GM21447 (cell line): Measurements from ENCODE around the gene ZYG11A.

Experiments
- ATAC-seq: cut with Tn5 transposase; IDR thresholded peaks from one replicate; pipeline ENCODE4 v1.9.1; 2021; ENCODE audit not compliant: unreplicated experiment

The ZYG11A gene

GRCh38 chr1:52917156-52917555, 74.6 kb downstream of the ZYG11A start:
- no peak for ATAC-seq

GRCh38 chr1:52917581-52917980, 75.0 kb downstream of the ZYG11A start:
- no peak for ATAC-seq

DNA sequence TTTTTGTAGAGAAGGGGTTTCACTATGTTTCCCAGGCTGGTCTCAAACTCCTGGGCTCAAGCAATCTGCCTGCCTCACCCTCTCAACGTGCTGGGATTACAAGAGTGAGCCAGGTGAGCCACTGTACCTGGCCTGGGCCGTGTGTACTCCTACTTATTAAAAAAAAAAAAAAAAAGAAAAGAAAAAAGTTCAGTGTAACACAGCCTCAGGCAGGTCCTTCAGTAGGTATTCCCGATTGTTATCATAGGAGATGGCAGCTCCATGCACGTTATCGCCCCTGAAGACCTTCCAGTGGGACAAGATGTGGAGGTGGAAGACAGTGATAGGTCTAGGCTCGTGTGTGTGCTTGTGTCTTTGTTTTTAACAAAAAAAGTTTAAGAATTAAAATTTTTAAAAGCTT, 75.6 kb downstream of the ZYG11A start:
- ATAC-seq = no peak

- no peak for ATAC-seq
Measured at GRCh38 chr1:52919051-52919722, 76.6 kb downstream of the ZYG11A start.

- ATAC-seq = no peak
Measured at GRCh38 chr1:52919723-52920483, 77.3 kb downstream of the ZYG11A start.

DNA sequence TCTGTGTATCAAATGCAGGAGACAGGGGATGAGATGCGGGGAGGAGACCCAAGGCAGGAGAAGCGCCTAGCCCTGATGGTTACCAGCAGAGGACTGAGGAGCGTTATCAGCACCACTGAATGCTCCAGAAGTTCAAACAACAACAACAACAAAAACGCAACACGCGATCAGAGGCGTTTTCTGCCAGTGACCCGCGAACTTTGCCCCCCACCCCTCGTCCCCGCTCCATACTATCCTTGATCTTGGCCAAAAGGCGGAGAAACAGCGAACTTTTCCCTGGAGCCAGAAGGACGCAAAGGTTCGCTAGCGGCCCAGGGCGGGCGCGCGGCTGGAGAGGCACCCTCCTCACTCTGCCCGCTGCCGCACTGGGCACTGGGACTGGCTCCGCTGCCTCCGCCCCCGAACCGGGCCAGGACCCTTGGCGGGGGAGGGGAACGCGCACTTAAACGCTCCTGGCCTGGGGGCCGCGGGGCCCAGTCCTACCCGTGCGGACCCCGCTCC, 78.3 kb downstream of the ZYG11A start:
- ATAC-seq = no peak

- ATAC-seq = no peak
Measured at GRCh38 chr1:52925571-52926005, 83.0 kb downstream of the ZYG11A start.

DNA sequence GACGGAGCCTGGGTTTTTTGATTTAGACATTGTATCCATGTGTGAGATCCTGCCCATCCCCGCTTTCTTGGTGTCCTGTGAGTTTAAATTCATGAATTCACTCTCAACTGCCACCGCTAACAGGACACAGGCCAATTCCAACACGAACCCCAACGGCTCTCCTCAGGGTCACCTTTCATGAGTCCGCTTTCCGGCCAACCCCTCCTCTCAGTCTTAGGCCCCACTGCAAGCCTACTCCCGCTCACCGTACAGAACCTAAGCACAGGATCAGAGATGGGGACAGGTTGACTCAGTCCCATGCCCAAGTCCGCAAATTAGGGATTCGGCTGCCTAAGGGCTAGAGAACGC, 84.3 kb downstream of the ZYG11A start:
- no peak for ATAC-seq

GRCh38 chr1:52927212-52928014, 84.9 kb downstream of the ZYG11A start, which contains the start of gene SCP2:
SCP2 (plus strand) TSS chr1:52927276; CDS start chr1:52927397, 121 bp downstream.
- no peak for ATAC-seq

DNA sequence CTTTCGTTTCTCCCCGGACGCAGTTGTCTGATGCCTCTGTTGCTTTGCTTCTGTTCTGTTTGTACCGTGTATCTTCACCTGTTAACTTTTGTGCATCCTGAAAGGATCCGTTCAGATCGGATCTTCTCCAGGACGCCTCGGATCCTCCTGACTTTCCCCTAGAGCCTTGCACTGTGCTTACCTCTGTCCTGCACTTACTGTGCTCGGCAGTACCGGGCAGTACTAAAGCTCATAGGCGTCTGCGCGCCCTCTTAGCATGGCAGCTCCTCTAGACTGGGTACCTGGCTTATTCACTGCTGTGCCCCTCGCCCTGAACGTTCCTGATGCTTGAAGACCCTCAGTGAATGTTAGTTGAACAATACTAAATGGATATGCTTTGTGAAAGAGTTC, 85.5 kb downstream of the ZYG11A start:
- ATAC-seq = no peak

DNA sequence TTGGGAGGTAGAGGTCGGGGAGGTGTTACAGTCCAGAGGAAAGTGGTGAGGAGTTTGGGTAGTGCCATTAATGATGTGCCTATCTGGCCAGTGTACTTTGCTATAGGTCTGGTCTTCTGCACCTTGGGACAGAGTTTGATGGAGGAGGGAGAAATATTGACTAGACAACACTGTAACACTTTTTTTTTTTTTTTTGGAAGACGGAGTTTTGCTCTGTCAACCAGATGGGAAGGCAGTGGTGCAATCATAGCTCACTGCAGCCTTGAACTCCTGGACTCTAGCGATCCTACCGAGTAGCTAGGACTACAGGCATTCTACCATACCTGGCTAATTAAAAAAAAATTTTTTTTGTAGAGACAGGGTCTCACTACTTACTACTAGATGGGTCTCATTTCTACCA, 86.5 kb downstream of the ZYG11A start:
- no peak for ATAC-seq

- no peak for ATAC-seq
Measured at GRCh38 chr1:52937433-52938182, 95.0 kb downstream of the ZYG11A start.

GRCh38 chr1:52938183-52938451, 95.6 kb downstream of the ZYG11A start:
- no peak for ATAC-seq

- ATAC-seq = no peak
Measured at GRCh38 chr1:52943876-52944416, 101.4 kb downstream of the ZYG11A start.

DNA sequence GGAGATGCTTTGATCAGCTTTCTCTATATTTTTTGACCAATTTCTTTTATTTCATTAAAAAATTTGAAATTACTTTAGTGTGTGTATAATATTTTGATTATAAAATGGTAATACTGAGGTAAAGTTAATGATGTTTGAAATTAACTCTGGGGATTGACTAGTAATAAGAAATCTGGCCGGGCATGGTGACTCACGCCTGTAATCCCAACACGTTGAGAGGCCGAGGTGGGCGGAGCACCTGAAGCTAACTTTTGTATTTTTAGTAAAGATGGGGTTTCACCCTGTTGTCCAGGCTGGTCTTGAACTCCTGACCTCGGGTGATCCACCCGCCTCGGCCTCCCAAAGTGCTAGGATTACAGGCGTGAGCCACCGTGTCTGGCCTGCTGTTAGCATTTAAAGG, 102.0 kb downstream of the ZYG11A start:
- no peak for ATAC-seq
